ENCODE results near the gene FEZF2. TPM values are rescaled to one million over a fixed set of nuclear protein-coding genes. Genes with fewer than 3 reads are reported as not detected.

Gene FEZF2
- total RNA-seq, 1 experiment from 2014 or later, result not detected

DNA sequence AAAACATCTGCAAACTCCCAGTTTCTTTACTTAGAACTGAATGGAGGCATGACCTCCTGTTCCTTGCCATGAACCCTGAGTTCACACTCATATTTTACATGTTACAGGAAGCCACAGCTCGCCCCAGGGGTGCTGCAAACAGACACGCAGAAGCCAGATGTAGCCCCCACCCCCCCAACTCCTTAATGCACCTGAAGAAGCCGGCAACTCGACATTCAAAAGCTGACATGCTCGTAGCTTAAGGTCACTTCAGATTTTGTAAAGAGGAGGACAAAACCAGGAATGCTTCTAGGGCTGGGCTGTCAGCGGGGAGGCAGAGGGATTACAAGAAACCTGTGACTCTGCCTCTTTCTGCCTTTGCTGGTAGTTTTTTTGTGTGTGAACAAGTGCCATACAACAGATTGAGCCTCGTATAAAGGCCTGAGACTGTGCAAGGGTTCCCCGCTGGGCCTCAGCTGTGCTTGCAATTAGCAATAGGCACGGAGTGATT lies 42.0 kb upstream of the FEZF2 start:
- CTCF ChIA-PET, result no interaction called here
- no peaks in the 10 kb centered on the region for H3K4me1 ChIP-seq (ENCODE audit: insufficient read depth, low read length, poor library complexity, severe bottlenecking)
- no TSS peak for BruUV-seq (replicated peaks)
- H3K27me3 ChIP-seq (replicated peaks; ENCODE audit: insufficient read depth, low read depth, low read length, poor library complexity), result no peaks in the 10 kb centered on the region
- H3K4me3 ChIP-seq (ENCODE audit: low read depth, low read length, poor library complexity, severe bottlenecking), result no peak overlapping the region
- H3K36me3 ChIP-seq (ENCODE audit: insufficient read depth, low read length, poor library complexity, severe bottlenecking), result no peaks in the 10 kb centered on the region
- H3K27ac ChIP-seq (ENCODE audit: low read depth, low read length, poor library complexity, severe bottlenecking), result no peak overlapping the region
- POLR2A ChIA-PET (ENCODE audit: low non-redundant PET), result no interaction called here
- DNase-seq (ENCODE audit: low spot score), result peak; percentile 32
- no peaks in the 10 kb centered on the region for H3K9me3 ChIP-seq (ENCODE audit: low read depth, low read length, poor library complexity, severe bottlenecking)
- intact Hi-C loops (cut with micrococcal nuclease; ENCODE audit: unreplicated experiment), result no loop called here
- TF ChIP-seq EZH2 (IDR thresholded peaks at IDR 0.05; ENCODE audit: borderline replicate concordance, low read depth, low read length, poor library complexity, severe bottlenecking), result no peak
- TF ChIP-seq, protein P1, sequence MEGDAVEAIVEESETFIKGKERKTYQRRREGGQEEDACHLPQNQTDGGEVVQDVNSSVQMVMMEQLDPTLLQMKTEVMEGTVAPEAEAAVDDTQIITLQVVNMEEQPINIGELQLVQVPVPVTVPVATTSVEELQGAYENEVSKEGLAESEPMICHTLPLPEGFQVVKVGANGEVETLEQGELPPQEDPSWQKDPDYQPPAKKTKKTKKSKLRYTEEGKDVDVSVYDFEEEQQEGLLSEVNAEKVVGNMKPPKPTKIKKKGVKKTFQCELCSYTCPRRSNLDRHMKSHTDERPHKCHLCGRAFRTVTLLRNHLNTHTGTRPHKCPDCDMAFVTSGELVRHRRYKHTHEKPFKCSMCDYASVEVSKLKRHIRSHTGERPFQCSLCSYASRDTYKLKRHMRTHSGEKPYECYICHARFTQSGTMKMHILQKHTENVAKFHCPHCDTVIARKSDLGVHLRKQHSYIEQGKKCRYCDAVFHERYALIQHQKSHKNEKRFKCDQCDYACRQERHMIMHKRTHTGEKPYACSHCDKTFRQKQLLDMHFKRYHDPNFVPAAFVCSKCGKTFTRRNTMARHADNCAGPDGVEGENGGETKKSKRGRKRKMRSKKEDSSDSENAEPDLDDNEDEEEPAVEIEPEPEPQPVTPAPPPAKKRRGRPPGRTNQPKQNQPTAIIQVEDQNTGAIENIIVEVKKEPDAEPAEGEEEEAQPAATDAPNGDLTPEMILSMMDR (conservative IDR thresholded peaks at IDR 0.05; ENCODE audit: low read depth, low read length), result no peak

DNA sequence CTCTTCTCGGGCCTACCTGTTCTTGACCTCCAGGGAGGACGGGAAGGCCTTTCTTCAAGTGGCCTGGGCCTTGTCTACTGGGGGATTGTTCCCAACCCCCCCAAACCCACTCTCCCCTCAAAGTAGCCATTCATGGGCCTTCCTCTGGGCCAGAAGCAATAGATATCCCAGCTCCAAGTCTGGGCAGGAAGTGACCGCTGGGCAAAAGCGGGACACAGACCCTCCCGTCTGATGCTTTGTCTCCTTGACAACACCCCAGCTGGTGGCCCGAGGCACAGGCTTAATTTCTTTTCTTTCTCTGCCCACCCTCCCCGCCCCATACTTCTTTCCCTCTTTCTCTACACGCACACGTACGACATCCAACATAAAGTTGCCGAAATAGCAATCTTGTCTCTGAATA lies 41.4 kb upstream of the FEZF2 start:
- ChIA-PET CTCF (no interaction called here), POLR2A (ENCODE audit: low non-redundant PET) (no interaction called here)
- H3K27me3 ChIP-seq (replicated peaks; ENCODE audit: insufficient read depth, low read depth, low read length, poor library complexity), result no peaks in the 10 kb centered on the region
- no peaks in the 10 kb centered on the region for H3K9me3 ChIP-seq (ENCODE audit: low read depth, low read length, poor library complexity, severe bottlenecking)
- no TSS peak for BruUV-seq (replicated peaks)
- H3K4me3 ChIP-seq (ENCODE audit: low read depth, low read length, poor library complexity, severe bottlenecking), result no peak overlapping the region
- no peaks in the 10 kb centered on the region for H3K4me1 ChIP-seq (ENCODE audit: insufficient read depth, low read length, poor library complexity, severe bottlenecking)
- intact Hi-C loops (cut with micrococcal nuclease; ENCODE audit: unreplicated experiment), result no loop called here
- TF ChIP-seq, protein P1 (conservative IDR thresholded peaks at IDR 0.05; ENCODE audit: low read depth, low read length), result no peak
- TF ChIP-seq EZH2 (IDR thresholded peaks at IDR 0.05; ENCODE audit: borderline replicate concordance, low read depth, low read length, poor library complexity, severe bottlenecking), result no peak
- DNase-seq (ENCODE audit: low spot score), result no peak
- H3K36me3 ChIP-seq (ENCODE audit: insufficient read depth, low read length, poor library complexity, severe bottlenecking), result no peaks in the 10 kb centered on the region
- H3K27ac ChIP-seq (ENCODE audit: low read depth, low read length, poor library complexity, severe bottlenecking), result no peak overlapping the region

DNA sequence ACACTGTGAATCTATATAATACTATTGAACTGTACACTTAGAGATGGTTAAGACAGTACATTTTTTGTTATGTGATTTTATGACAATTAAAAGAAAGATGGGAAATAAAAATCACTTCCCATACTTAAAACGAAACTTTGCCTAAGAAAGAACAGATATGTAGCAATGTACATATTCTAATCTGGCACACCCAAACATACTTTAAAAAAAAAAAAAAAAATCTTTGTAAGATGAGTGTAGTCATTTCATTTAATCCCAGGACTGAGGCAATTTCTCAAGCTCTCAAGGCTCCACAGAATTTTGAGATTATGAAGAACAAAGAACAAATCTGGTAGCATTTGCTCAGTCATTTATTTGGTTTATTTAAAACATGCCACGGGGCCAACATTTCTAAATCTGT lies 40.3 kb upstream of the FEZF2 start:
- H3K27me3 ChIP-seq (replicated peaks; ENCODE audit: insufficient read depth, low read depth, low read length, poor library complexity), result no peaks in the 10 kb centered on the region
- no peaks in the 10 kb centered on the region for H3K4me1 ChIP-seq (ENCODE audit: insufficient read depth, low read length, poor library complexity, severe bottlenecking)
- no peaks in the 10 kb centered on the region for H3K36me3 ChIP-seq (ENCODE audit: insufficient read depth, low read length, poor library complexity, severe bottlenecking)
- no peak for TF ChIP-seq EZH2 (IDR thresholded peaks at IDR 0.05; ENCODE audit: borderline replicate concordance, low read depth, low read length, poor library complexity, severe bottlenecking)
- TF ChIP-seq, protein P1 (conservative IDR thresholded peaks at IDR 0.05; ENCODE audit: low read depth, low read length), result no peak
- POLR2A ChIA-PET (ENCODE audit: low non-redundant PET), result no interaction called here
- H3K27ac ChIP-seq (ENCODE audit: low read depth, low read length, poor library complexity, severe bottlenecking), result no peak overlapping the region
- H3K4me3 ChIP-seq (ENCODE audit: low read depth, low read length, poor library complexity, severe bottlenecking), result no peak overlapping the region
- H3K9me3 ChIP-seq (ENCODE audit: low read depth, low read length, poor library complexity, severe bottlenecking), result no peaks in the 10 kb centered on the region
- no peak for DNase-seq (ENCODE audit: low spot score)
- intact Hi-C loops (cut with micrococcal nuclease; ENCODE audit: unreplicated experiment), result no loop called here
- CTCF ChIA-PET, result no interaction called here
- no TSS peak for BruUV-seq (replicated peaks)
